COLO668 (cell line): ENCODE data around the gene PYGO1.
"Not testable (repeated sequence)": the region's sequence is repeated elsewhere in the genome, so short reads cannot be mapped to it uniquely, and the experiment has no call there.

Experiments
- DNase-seq: peaks from one replicate; lab custom pipeline; 2025; ENCODE audit not compliant: unreplicated experiment; lab: John Stamatoyannopoulos, UW

The PYGO1 gene, protein sequence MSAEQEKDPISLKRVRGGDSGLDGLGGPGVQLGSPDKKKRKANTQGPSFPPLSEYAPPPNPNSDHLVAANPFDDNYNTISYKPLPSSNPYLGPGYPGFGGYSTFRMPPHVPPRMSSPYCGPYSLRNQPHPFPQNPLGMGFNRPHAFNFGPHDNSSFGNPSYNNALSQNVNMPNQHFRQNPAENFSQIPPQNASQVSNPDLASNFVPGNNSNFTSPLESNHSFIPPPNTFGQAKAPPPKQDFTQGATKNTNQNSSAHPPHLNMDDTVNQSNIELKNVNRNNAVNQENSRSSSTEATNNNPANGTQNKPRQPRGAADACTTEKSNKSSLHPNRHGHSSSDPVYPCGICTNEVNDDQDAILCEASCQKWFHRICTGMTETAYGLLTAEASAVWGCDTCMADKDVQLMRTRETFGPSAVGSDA

DNA sequence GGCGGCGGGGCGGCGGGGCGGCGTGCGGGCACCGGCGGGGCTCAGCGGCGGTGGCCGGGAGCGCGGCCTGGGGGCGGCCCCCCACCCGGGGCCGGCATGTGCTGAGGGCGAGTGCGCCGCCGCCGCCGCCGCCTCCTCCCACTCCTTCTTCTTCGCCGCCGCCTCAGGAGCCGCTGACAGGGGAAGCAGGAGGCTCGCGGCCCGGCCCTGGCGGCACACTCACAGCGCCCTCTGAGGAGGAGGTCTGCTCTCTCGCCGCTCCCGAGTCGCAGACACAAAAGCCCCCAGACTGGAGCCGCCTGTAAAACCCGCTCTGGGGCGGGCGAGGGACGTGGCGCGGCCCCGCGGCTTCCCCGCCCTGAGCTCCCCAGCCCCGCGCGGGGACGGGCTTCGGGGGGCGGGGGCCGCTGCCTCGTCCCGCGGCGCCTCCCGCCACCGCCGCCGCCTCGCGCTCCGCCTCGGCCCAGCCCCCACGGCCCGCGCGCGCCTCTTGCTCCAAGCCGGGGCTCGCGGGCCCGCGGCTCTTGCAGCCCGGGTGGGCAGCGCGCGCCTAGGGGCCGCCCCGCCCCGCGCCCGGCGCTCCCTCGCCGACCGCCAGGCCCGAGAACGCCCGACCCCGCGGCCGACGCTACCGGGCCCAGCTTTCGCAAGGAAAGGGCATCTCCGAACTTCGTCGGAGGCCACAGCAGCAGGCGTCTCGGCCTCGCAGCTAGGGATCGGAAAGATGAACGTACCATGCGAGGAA, at the start of gene PYGO1:
PYGO1 (minus strand) TSS at position 276 of the 745 bp plus-strand sequence. CDS start 462 bp downstream, outside the sequence.
- DNase-seq: peak; percentile 61

DNA sequence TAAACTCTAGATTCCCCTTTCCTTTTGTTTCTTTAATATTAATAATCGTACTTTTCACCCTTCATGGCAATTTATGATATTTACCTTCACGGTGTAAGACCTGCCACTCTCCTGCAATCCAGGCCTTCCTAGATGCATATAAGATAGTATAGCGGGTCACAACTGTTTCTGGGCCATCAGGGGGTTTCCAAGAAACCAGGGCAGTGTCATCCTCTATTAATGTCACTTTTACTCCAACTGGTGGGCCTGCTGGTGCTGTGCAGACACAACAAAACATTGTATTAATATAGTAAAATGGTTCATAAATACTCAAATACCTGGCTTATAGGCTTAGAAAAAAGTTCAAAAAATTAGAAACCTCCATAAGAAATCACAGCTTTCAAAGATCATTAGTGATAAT, 48.9 kb upstream of the PYGO1 start:
- DNase-seq: no peak

GRCh38 chr15:55633731-55634130, 45.6 kb upstream of the PYGO1 start:
- no peak for DNase-seq

DNA sequence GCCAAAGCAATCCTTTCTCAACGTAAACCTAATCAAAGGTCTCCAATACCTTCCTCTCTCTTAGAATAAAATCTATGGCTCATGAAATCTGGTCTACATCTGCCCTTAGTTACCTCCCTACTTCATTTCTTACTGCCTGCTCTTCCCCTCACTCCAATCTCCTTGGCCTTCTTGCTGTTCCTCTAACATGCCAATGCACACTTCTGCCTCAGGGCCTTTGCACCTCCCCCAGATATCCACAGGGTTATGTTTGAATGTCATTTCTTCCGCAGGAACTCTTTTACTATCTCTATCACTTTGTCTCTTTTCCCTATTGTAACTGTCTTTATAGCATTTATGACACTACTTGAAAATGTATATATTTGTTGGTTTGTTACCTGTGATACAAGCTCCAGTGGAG, 44.3 kb upstream of the PYGO1 start:
- DNase-seq: no peak

GRCh38 chr15:55630858-55631257, 42.7 kb upstream of the PYGO1 start:
- DNase-seq: no peak

DNA sequence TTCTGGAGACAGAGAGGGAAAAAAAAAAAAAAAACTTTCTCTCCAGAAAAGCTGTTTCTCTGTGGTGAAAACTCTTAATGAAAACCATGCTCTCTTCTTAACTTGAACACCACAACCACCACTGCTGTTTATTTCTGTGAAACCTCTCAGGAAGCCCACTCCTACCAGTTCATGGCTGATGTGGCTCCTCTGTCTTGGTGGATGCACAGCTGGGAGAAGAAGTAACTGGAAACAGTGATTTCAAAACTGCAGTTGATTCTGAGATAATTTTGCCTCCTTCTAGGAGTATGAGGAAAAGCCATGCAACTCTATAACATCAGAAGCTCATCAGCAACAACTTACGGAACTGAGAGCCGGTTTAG, 40.2 kb upstream of the PYGO1 start:
- no peak for DNase-seq

DNA sequence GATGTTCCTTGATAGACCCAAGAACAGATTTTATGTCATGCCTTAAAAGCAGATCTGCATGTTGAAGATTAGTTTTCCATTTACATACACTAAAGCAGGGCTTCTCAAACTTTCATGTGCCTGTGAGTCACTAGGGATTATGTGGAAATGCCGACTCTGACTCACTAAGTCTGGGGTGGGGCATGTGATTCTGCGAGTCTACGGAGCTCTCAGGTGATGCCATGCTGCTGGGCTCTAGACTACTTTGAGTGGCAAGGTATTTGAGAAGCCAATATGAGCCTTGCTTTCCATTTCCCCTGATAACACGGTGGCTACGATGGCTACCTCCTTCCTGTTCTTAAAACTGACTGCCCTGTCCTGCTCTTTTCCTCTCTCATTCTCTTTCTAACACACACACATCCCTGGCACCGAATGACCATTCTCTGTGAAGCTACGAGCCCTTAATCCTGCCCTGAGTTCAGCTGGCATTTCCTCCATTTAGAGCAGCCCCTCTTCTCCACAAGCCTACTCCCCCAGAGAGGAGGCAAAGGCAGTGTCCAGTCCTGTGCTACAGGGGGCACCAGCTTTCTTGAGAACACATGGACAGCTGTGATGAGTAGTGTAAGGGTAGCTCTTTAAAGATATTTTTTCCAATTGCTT, 39.7 kb upstream of the PYGO1 start:
- no peak for DNase-seq

GRCh38 chr15:55619783-55620182, 31.6 kb upstream of the PYGO1 start:
- DNase-seq: no peak

- DNase-seq: no peak
Measured at GRCh38 chr15:55618387-55618786, 30.2 kb upstream of the PYGO1 start.

DNA sequence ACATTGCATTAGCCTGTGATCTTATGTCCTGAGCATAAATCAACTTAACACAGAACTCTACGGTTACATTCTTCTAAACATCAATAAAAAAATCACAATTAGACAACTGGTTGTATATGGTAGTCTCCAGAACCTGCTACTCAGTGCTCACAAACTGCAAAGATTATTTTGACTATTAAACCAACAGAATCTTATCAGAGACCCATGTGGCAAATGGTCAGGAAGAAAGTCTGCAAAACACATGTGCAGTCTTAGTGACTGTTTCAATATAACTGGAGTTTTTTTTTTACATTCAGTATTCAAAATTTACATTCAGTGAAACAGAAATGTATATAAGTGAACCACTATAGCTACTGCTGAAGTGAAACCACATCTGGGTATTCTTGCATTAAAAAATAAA, 27.3 kb upstream of the PYGO1 start:
- DNase-seq: no peak

DNA sequence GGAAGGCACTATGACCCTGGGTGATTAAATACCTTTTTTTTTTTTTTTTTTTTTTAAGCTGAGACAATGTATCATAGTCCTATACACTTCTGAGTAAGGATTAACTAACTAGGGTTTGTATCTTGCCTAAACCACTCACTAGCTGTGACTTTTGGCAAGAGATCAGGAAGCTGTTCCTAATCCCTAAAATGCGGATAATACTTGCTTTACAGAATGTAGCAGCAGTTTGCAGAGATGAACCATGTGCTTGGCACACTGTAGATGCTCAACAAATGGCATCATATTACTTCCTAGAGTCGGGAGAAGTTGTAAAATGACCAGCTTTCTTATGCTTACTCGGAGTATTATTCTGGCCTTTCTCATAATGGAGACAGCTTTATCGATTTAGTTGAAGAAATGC, 25.6 kb upstream of the PYGO1 start:
- no peak for DNase-seq

DNA sequence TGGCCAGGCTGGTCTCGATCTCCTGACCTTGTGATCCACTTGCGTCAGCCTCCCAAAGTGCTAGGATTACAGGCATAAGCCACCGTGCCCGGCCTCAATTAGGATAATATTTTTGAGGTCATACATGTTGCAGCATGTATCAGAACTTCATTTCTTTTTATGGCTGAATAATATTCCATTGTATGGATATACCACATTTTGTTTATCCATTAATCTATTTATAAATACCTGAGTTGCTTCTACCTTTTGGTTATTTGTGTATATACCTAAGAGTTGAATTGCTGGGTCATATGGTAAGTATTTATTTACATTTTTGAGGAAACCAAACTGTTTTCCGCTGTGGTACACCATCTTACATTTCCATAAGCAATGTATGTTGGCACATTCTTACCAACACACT, 18.1 kb upstream of the PYGO1 start:
- DNase-seq: no peak

DNA sequence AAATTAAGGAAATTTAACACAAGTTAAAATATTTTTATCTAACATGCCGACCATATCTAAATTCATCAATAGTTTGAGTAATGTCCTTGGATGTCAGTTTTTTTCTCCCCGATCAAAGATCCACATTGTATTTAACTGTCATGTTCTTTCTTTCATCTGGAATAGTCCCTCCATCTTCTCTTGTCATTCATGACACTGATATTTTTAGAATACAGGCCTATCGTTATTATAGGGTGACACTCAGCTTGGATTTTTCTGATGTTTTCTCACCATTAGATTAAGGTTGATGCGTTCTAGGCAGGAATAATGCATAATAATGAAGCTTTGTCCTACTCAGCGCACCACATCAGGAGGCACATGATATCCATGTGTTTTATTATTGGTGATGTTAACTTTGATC, 13.2 kb upstream of the PYGO1 start:
- no peak for DNase-seq

GRCh38 chr15:55599439-55599838, 11.3 kb upstream of the PYGO1 start:
- no peak for DNase-seq

GRCh38 chr15:55593019-55593418, 4.9 kb upstream of the PYGO1 start:
- DNase-seq: not testable (repeated sequence)

DNA sequence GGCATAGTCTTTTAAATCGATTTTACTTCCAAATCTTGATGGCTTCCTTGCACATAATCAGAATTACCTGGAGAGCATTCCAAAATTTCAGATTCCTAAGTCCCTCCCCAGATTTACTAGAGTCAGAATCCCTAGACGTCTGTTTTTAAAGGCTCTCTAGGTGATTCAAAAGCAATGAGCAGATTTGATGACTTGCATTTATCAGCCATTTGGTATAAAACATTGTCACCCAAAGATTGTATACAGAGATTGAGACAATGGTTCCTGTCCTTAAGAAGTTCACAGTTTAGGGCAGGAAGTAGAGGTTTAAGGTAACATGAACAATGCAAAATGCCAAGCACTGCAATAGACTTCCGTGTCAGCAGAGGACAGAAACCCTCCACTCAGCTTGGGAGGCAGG, 2.6 kb upstream of the PYGO1 start:
- DNase-seq: no peak

- no peak for DNase-seq
Measured at GRCh38 chr15:55589287-55589686, 1.1 kb upstream of the PYGO1 start.

GRCh38 chr15:55588815-55589115, 620 bp upstream of the PYGO1 start:
- DNase-seq: no peak

DNA sequence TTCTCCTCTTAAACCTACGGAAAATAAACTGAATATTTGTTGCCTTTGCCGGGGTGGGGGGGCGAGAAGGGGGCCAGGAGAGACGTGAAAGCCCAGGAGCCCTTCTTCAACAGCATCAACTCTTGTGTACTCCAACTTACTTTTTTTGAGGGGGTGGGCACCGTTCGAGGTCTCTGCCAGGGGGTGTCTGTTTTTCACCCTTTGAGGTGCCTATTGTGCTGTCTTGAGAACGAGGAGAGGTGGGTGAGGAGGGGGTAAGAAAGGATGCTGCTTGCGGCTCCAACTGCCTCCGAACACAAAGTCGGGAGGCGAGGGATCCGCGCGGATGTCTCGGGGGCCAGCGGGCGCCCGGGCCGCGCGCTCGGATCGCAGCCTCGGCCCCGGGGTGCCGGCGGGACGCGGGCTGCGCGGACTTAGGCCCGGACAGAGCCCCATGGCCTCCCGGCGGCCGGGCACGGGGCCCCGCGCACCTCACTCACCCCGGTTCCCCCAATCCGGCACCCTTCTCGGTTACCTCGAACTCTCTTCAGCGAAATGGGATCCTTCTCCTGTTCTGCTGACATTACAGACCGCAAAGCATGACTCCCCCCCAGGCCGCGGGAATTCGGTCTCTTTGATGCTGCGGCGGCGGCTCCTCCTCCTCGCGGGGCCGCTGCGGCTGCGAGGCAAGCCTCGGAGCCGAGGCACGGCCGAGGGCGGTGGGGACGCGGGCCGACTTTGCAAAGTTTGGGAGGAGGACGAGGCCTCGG, 650 bp downstream of the PYGO1 start:
- peak; percentile 50 for DNase-seq

- no peak for DNase-seq
Measured at GRCh38 chr15:55586808-55587207, 1.3 kb downstream of the PYGO1 start.

GRCh38 chr15:55576943-55577342, 11.2 kb downstream of the PYGO1 start:
- no peak for DNase-seq
